Measurements from ENCODE around the gene PRICKLE4.
A peak's percentile ranks its signal among the peaks of the same experiment; 100 is the strongest.
"Not testable (repeated sequence)": the region's sequence is repeated elsewhere in the genome, so short reads cannot be mapped to it uniquely, and the experiment has no call there.

PRICKLE4 gene

GRCh38 chr6:41796474-41796873 is 15.9 kb downstream of the PRICKLE4 start:
- no peak overlapping the region for H3K4me3 ChIP-seq (replicated peaks; ENCODE audit: low read depth, low read length)
- no peak for DNase-seq (ENCODE audit: extremely low read depth, low read depth)
- TF ChIP-seq CTCF (IDR thresholded peaks at IDR 0.05; ENCODE audit: low read depth, low read length, missing control alignments) = no peak

DNA sequence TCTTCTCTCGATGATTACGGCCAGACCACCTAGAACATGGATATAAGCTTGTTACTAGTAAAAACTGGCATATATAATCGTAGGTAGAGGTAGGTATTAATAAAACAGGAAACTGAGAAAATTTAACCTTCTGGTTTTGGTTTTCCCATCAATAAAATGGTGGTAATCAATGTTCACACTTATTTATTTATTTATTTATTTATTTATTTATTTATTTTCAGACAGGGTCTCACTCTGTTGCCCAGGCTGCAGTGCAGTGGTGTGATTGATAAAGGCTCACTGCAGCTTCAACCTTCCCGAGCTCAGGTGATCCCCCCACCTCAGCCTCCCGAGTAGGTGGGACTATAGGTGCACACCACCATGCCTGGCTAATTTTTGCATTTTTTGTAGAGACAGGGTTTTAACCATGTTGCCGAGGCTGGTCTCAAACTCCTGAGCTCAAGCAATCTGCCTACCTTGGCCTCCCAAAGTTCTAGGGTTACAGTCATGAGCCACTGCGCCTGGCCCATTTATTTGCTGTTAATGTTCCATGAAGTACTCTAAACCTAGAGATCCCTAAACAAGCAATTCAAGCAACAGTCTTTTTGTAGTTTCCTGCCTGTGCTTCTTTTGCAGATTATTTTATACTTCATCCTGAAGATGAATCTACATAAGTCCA is 18.4 kb downstream of the PRICKLE4 start:
- DNase-seq (ENCODE audit: extremely low read depth, low read depth) = no peak
- H3K4me3 ChIP-seq (replicated peaks; ENCODE audit: low read depth, low read length) = no peak overlapping the region

DNA sequence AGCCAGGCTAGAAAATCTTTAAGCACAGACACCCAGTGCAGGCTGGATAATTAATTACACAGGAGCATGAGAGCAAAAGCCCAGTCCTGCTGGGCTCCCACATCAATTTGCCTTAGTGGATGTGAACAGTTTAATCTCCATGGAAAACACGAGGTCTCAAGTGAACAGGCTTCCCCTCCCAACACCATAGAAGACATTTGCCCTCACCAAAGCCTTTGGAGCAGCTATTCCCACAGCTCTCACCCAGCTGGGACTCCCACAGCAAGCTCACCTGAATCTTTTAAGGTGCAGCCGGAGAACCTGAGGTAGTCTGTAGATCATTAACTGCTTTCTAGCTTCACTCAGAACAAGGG is 19.0 kb downstream of the PRICKLE4 start:
- no peak for TF ChIP-seq CTCF (IDR thresholded peaks at IDR 0.05; ENCODE audit: low read depth, low read length, missing control alignments)
- no peak overlapping the region for H3K4me3 ChIP-seq (replicated peaks; ENCODE audit: low read depth, low read length)
- DNase-seq (ENCODE audit: extremely low read depth, low read depth) = no peak

More for the DNA sequence above, 18.4 kb downstream of the PRICKLE4 start:
- TF ChIP-seq CTCF (IDR thresholded peaks at IDR 0.05; ENCODE audit: low read depth, low read length, missing control alignments) = no peak

GRCh38 chr6:41801380-41801779 is 20.8 kb downstream of the PRICKLE4 start:
- DNase-seq (ENCODE audit: extremely low read depth, low read depth) = no peak
- TF ChIP-seq CTCF (IDR thresholded peaks at IDR 0.05; ENCODE audit: low read depth, low read length, missing control alignments) = peak; percentile 67
- no peak overlapping the region for H3K4me3 ChIP-seq (replicated peaks; ENCODE audit: low read depth, low read length)

GRCh38 chr6:41805830-41806774 is 25.5 kb downstream of the PRICKLE4 start:
- DNase-seq (ENCODE audit: extremely low read depth, low read depth) = no peak
- no peak for TF ChIP-seq CTCF (IDR thresholded peaks at IDR 0.05; ENCODE audit: low read depth, low read length, missing control alignments)
- no peak overlapping the region for H3K4me3 ChIP-seq (replicated peaks; ENCODE audit: low read depth, low read length)

- no peak for TF ChIP-seq CTCF (IDR thresholded peaks at IDR 0.05; ENCODE audit: low read depth, low read length, missing control alignments)
- DNase-seq (ENCODE audit: extremely low read depth, low read depth) = no peak
- no peak overlapping the region for H3K4me3 ChIP-seq (replicated peaks; ENCODE audit: low read depth, low read length)
These were observed 30.5 kb downstream of the PRICKLE4 start for GRCh38 chr6:41811095-41811494.

GRCh38 chr6:41811946-41812345 is 31.4 kb downstream of the PRICKLE4 start:
- not testable (repeated sequence) for H3K4me3 ChIP-seq (replicated peaks; ENCODE audit: low read depth, low read length); DNase-seq (ENCODE audit: extremely low read depth, low read depth)

Measured in HFF-Myc (cell line).